Esophagus squamous epithelium (tissue), 4 donors: ENCODE measurements around the gene ZNF599.

Source experiments
- POLR2A ChIP-seq, 4 donors: fragments of 450-650 bp; IDR thresholded peaks; one replicate each; pipeline ENCODE4 v1.6.1; 2017; ENCODE audit warnings: antibody characterized with exemption in 4 of 4, mild to moderate bottlenecking in 4 of 4, moderate library complexity in 3 of 4
- TF ChIP-seq, protein P1 (sequence below), 6 experiments: fragments of 450-650 bp in 4 of 6; fragments of 200-600 bp in 2 of 6; sonication (generic) in 2 of 6; IDR thresholded peaks; one replicate each; pipeline ENCODE4 v1.5.1; 2016 to 2019; ENCODE audit warnings: antibody characterized with exemption in 6 of 6, mild to moderate bottlenecking in 4 of 6, moderate library complexity in 4 of 6

DNA sequence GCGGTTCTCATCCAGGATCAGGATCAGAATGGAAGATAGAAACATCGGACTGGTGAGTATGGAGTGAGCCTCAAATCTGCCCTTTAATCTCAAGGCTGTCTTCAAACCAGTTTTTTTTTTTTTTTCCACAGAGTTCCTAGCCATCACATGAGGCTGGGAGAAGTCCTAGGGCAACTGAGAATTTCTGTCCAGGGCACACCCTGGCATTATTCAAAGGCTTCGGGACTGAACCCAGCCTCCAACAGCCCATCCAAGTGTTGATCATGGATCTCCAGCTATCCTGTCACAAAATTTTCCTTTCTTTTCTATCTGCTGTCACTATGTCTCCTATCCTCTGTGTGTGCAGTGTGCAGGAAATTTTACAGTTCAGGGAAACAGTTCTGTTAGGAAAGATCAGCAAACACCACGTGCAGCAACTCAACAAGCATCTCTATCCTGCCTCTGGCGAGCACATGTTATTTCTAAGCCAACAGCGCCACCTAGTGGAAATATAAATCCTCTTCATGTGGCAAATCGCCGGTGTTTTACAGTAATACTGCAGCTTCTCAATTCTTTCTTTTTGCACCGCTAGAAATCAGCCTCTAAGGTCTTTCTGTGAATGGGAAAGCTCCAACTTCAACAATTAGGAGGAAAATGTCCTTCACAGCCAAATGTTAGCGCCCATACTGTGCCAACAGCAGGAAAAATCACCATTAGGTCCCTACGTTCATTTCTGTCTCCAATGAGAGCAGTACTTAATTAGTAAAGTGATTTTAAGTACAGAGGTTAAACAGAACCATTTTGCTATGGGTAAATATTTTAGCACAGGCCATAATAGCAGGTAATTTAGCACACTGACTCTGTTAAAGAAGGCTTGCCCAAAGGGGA lies 60.4 kb downstream of the ZNF599 start:
- no peak for TF ChIP-seq POLR2A (IDR thresholded peaks at IDR 0.05)
- TF ChIP-seq, protein P1, sequence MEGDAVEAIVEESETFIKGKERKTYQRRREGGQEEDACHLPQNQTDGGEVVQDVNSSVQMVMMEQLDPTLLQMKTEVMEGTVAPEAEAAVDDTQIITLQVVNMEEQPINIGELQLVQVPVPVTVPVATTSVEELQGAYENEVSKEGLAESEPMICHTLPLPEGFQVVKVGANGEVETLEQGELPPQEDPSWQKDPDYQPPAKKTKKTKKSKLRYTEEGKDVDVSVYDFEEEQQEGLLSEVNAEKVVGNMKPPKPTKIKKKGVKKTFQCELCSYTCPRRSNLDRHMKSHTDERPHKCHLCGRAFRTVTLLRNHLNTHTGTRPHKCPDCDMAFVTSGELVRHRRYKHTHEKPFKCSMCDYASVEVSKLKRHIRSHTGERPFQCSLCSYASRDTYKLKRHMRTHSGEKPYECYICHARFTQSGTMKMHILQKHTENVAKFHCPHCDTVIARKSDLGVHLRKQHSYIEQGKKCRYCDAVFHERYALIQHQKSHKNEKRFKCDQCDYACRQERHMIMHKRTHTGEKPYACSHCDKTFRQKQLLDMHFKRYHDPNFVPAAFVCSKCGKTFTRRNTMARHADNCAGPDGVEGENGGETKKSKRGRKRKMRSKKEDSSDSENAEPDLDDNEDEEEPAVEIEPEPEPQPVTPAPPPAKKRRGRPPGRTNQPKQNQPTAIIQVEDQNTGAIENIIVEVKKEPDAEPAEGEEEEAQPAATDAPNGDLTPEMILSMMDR (IDR thresholded peaks at IDR 0.05), result peak; percentile 70 to 89 (median 82)
